Heart left ventricle (tissue), 13 donors: ENCODE results near the gene LRRC1.

Experiments used
- POLR2A ChIP-seq, 2 donors: fragments of 450-650 bp; IDR thresholded peaks; one replicate each; pipeline ENCODE4 v1.6.1; 2017; ENCODE audit warnings: antibody characterized with exemption in 2 of 2, mild to moderate bottlenecking in 2 of 2, moderate library complexity in 2 of 2
- TF ChIP-seq, protein P1 (sequence below), 12 donors: fragments of 200-600 bp; sonication (generic) in 4 of 12; IDR thresholded peaks; one replicate each; pipeline versions ENCODE4 v1.5.0 to v1.8.0; 2018 to 2022; ENCODE audit warnings: antibody characterized with exemption in 12 of 12, mild to moderate bottlenecking in 5 of 12
- donor health status: ischemic (EF 13 %, LVEDD 7.1; RV severe dilation, severe dysfunction).
- donor health status: DM: no; HTN: yes; CAD: no.
- donor health status: DM: no; HTN: no; CAD: no.
- donor health status: ischemic (EF 25% LVEDD 6.9; RV normal size, moderate dysfunction).
- donor health status: ischemic (EF 25% LVEDD 5.7; RV mildly dilated, moderate dysfunction).
- donor health status: ischemic (EF 35%, LVEDD 5.7; RV mildly dilated, moderate dysfunction).
- donor health status: nonischemic (EF 11% LVEDD 7.7; RV severe dilation, severe dysfunction).
- donor health status: DM: yes; HTN: yes; CAD: no.
- donor health status: PGD.
- donor health status: ischemic (EF 29% LVEDD 5.4; RV normal size, mild dysfunction).
- donor health status: nonischemic (EF 23%, LVEDD 6.1; RV moderate dilation, normal function).

- TF ChIP-seq, protein P1, sequence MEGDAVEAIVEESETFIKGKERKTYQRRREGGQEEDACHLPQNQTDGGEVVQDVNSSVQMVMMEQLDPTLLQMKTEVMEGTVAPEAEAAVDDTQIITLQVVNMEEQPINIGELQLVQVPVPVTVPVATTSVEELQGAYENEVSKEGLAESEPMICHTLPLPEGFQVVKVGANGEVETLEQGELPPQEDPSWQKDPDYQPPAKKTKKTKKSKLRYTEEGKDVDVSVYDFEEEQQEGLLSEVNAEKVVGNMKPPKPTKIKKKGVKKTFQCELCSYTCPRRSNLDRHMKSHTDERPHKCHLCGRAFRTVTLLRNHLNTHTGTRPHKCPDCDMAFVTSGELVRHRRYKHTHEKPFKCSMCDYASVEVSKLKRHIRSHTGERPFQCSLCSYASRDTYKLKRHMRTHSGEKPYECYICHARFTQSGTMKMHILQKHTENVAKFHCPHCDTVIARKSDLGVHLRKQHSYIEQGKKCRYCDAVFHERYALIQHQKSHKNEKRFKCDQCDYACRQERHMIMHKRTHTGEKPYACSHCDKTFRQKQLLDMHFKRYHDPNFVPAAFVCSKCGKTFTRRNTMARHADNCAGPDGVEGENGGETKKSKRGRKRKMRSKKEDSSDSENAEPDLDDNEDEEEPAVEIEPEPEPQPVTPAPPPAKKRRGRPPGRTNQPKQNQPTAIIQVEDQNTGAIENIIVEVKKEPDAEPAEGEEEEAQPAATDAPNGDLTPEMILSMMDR (IDR thresholded peaks at IDR 0.05): no peak
- no peak for TF ChIP-seq POLR2A (IDR thresholded peaks at IDR 0.05)
Observed at GRCh38 chr6:53828966-53829697, 34.3 kb downstream of the LRRC1 start.
